ENCODE data around the gene AKAP6. TPM values are rescaled to one million over a fixed set of nuclear protein-coding genes. Genes with fewer than 3 reads are reported as not detected.

The AKAP6 gene
- total RNA-seq, 1 donor from 2014 or later: 0.53 TPM

DNA sequence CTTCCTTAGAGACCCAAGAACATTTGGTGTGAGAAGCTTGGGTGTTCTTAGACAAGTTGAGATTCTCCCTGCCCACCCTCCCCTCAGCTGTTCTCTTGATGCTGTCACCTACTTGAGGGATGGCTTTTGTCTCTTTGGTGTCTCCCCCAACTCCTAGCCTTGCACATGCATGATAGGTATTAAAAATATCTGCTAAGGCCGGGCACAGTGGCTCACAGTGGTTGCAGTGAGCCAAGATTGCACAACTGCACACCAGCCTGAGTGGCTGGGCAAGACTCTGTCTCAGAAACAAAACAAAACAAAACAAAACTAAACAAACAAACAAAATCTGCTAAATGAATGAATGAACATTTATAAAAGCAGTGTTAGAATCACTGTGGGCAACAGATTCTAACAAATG lies 261.1 kb downstream of the AKAP6 start:
- no peaks in the 10 kb centered on the region for H3K36me3 Mint-ChIP-seq (ENCODE audit: low read depth)
- H3K27ac Mint-ChIP-seq: no peak overlapping the region
- H3K9me3 Mint-ChIP-seq: peaks cover 2% of the 10 kb centered on the region
- CTCF ChIA-PET: no interaction called here
- POLR2A ChIA-PET: no interaction called here
- TF ChIP-seq, protein P1, sequence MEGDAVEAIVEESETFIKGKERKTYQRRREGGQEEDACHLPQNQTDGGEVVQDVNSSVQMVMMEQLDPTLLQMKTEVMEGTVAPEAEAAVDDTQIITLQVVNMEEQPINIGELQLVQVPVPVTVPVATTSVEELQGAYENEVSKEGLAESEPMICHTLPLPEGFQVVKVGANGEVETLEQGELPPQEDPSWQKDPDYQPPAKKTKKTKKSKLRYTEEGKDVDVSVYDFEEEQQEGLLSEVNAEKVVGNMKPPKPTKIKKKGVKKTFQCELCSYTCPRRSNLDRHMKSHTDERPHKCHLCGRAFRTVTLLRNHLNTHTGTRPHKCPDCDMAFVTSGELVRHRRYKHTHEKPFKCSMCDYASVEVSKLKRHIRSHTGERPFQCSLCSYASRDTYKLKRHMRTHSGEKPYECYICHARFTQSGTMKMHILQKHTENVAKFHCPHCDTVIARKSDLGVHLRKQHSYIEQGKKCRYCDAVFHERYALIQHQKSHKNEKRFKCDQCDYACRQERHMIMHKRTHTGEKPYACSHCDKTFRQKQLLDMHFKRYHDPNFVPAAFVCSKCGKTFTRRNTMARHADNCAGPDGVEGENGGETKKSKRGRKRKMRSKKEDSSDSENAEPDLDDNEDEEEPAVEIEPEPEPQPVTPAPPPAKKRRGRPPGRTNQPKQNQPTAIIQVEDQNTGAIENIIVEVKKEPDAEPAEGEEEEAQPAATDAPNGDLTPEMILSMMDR (IDR thresholded peaks at IDR 0.05): no peak
- H3K4me3 Mint-ChIP-seq: no peak overlapping the region
- H3K4me1 Mint-ChIP-seq: no peaks in the 10 kb centered on the region
- H3K27me3 Mint-ChIP-seq: peaks cover 3% of the 10 kb centered on the region
- intact Hi-C loops (cut with micrococcal nuclease): no loop called here
- DNase-seq: no peak
- ATAC-seq (ENCODE audit: low read depth): no peak

GRCh38 chr14:32593290-32593942 lies 264.3 kb downstream of the AKAP6 start:
- Mint-ChIP-seq H3K4me3 (no peak overlapping the region), H3K36me3 (ENCODE audit: low read depth) (no peaks in the 10 kb centered on the region), H3K9me3 (no peaks in the 10 kb centered on the region), H3K4me1 (no peaks in the 10 kb centered on the region), H3K27me3 (no peaks in the 10 kb centered on the region), H3K27ac (no peak overlapping the region)
- ChIA-PET CTCF (no interaction called here), POLR2A (no interaction called here)
- ATAC-seq (ENCODE audit: low read depth) (no peak), DNase-seq (no peak)
- intact Hi-C loops (cut with micrococcal nuclease): no loop called here
- TF ChIP-seq, protein P1 (IDR thresholded peaks at IDR 0.05): no peak

DNA sequence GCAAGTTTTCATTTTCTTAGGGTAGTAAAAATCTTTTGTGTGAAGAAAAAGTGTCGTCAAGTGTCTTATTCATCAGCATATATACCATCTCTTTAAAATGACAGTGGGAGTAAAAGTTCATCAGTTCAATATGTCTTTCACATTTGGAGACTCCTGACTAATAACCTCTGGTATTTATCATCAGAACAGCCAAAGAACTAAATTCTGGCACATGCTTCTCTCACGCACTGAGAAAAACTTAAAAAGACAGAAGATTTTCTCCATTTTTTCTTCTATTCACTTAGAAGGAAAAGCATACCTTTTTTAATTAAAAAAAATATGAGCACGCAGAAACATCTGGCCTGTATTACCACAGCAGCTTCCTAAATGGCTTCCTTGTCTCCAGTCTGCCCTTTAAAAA lies 265.7 kb downstream of the AKAP6 start:
- ATAC-seq (ENCODE audit: low read depth) (no peak), DNase-seq (no peak)
- Mint-ChIP-seq H3K27me3 (no peaks in the 10 kb centered on the region), H3K9me3 (no peaks in the 10 kb centered on the region), H3K36me3 (ENCODE audit: low read depth) (no peaks in the 10 kb centered on the region), H3K4me3 (no peak overlapping the region), H3K27ac (no peak overlapping the region), H3K4me1 (no peaks in the 10 kb centered on the region)
- ChIA-PET CTCF (no interaction called here), POLR2A (no interaction called here)
- TF ChIP-seq, protein P1 (IDR thresholded peaks at IDR 0.05): no peak
- intact Hi-C loops (cut with micrococcal nuclease): no loop called here

GRCh38 chr14:32595497-32595896 lies 266.4 kb downstream of the AKAP6 start:
- TF ChIP-seq, protein P1 (IDR thresholded peaks at IDR 0.05): no peak
- DNase-seq (no peak), ATAC-seq (ENCODE audit: low read depth) (no peak)
- no peaks in the 10 kb centered on the region for H3K36me3 Mint-ChIP-seq (ENCODE audit: low read depth)
- intact Hi-C loops (cut with micrococcal nuclease): no loop called here
- H3K4me3 Mint-ChIP-seq: no peak overlapping the region
- H3K4me1 Mint-ChIP-seq: no peaks in the 10 kb centered on the region
- H3K9me3 Mint-ChIP-seq: no peaks in the 10 kb centered on the region
- H3K27ac Mint-ChIP-seq: no peak overlapping the region
- H3K27me3 Mint-ChIP-seq: no peaks in the 10 kb centered on the region
- ChIA-PET POLR2A (no interaction called here), CTCF (no interaction called here)

DNA sequence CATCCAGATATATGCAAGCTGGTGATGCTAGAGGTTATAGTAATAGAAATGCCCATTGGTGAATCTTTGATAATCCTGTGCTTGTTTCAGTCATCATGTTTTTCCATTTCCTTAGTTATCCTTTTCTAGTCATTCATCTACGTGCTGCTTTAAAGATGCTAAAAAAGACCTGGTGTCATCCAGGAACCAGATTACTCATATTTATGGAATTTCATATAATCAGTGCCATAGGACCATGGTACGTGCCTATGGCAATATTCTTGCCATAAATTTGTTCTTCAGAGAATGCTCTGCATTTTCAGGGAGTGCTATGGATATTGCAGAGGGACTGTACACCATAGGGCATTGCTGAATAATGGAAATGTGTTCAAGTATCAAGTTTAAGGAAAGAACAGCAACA lies 267.3 kb downstream of the AKAP6 start:
- Mint-ChIP-seq H3K4me3 (no peak overlapping the region), H3K27ac (no peak overlapping the region), H3K36me3 (ENCODE audit: low read depth) (no peaks in the 10 kb centered on the region), H3K27me3 (no peaks in the 10 kb centered on the region), H3K9me3 (no peaks in the 10 kb centered on the region), H3K4me1 (no peaks in the 10 kb centered on the region)
- CTCF ChIA-PET: no interaction called here
- no peak for DNase-seq
- no peak for ATAC-seq (ENCODE audit: low read depth)
- TF ChIP-seq, protein P1 (IDR thresholded peaks at IDR 0.05): no peak
- POLR2A ChIA-PET: no interaction called here
- intact Hi-C loops (cut with micrococcal nuclease): no loop called here
